Right lobe of liver (tissue), 6 donors: Measurements from ENCODE around the gene SV2B. TPM values are rescaled to one million over a fixed set of nuclear protein-coding genes. Genes with fewer than 3 reads are reported as not detected.
A peak's percentile ranks its signal among the peaks of the same experiment; 100 is the strongest.

Experiments
- ATAC-seq, 4 donors: fragments of 200-7000 bp; cut with Tn5 transposase; one replicate each; pipeline ENCODE4 v1.9.1; 2020; ENCODE audit warnings: mild to moderate bottlenecking in 4 of 4, moderate library complexity in 4 of 4
- DNase-seq, 3 donors: peaks; one replicate each; pipeline ENCODE4 v3.0.0-alpha.2; 2020
- H3K27ac ChIP-seq, 3 donors: fragments of 200-600 bp; one replicate each; pipeline ENCODE4 v1.8.0; 2022
- H3K27me3 ChIP-seq, 2 donors: fragments of 200-600 bp; one replicate each; pipeline ENCODE4 v1.8.0; 2022
- H3K36me3 ChIP-seq, 4 donors: fragments of 200-600 bp; sonication (generic) in 1 of 4; one replicate each; pipeline versions ENCODE4 v1.5.1 to v1.8.0; 2017 to 2022; ENCODE audit warnings: control low read depth in 1 of 4
- H3K4me1 ChIP-seq, 4 donors: fragments of 200-600 bp; sonication (generic) in 1 of 4; one replicate each; pipeline versions ENCODE4 v1.5.1 to v1.8.0; 2017 to 2022; ENCODE audit warnings: control low read depth in 1 of 4
- H3K4me3 ChIP-seq, 3 donors: fragments of 200-600 bp; one replicate each; pipeline ENCODE4 v1.8.0; 2022
- H3K9me3 ChIP-seq, 4 donors: fragments of 200-600 bp; sonication (generic) in 1 of 4; one replicate each; pipeline versions ENCODE4 v1.5.1 to v1.8.0; 2017 to 2022; ENCODE audit warnings: control low read depth in 1 of 4
- CTCF ChIP-seq, 4 donors: fragments of 200-600 bp in 3 of 4; fragments of 450-650 bp in 1 of 4; IDR thresholded peaks; one replicate each; pipeline versions ENCODE4 v1.5.1 to v1.8.0; 2016 to 2022; ENCODE audit warnings: antibody characterized with exemption in 4 of 4, mild to moderate bottlenecking in 2 of 4
- POLR2A ChIP-seq: fragments of 450-650 bp; IDR thresholded peaks from one replicate; pipeline ENCODE4 v1.6.1; 2017; ENCODE audit warnings: antibody characterized with exemption, mild to moderate bottlenecking
- WGBS: methylation state at CpG from one replicate; pipeline ENCODE4 v1.1.6; 2018; ENCODE audit warnings: low coverage, low lambda C conversion rate; ENCODE audit not compliant: insufficient coverage; ENCODE audit errors: missing lambda C conversion rate; 5-methylcytosine and 5-hydroxymethylcytosine counted together
- intact Hi-C, 2 donors: fragments of 100-400 bp; cut with DNase I; formaldehyde crosslinking; loops; one replicate each; pipeline versions ENCODE4 v1.11.2 to v1.14.1; 2022
- total RNA-seq, 6 experiments: library from RNA; depleted of rRNA in 2 of 6; stranded (reverse); fragments of >200 nt in 2 of 6; fragmentation: NEBNext Ultra II Directional in 3 of 6; extraction: Animal tissue kit (Norgen Biotek cat#: 25700) in 3 of 6; gene quantifications; one replicate each; pipeline versions ENCODE4 v1.1.0 to v1.2.4, GENCODE V29; 2016 to 2023
- donor health status: DM: no; HTN: yes; CAD: no.
- donor health status: DM: no; HTN: no; CAD: no.
- donor health status: DM: no; HTN: no; CAD: no.
- donor health status: DM: no; HTN: yes; CAD: no.
- donor health status: DM: no; HTN: yes; CAD: no.

SV2B gene
- total RNA-seq, 6 experiments from 2014 or later: 0.06 to 0.81 (median 0.18) TPM; not detected in 1

- TF ChIP-seq POLR2A (no peak), CTCF (IDR thresholded peaks at IDR 0.05) (no peak)
- no peaks in the 10 kb centered on the region for H3K27me3 ChIP-seq
- DNase-seq (no peak), ATAC-seq (peak in 2 of 4 donors; percentile 30 to 32)
- intact Hi-C loops: no loop called here
- no peaks in the 10 kb centered on the region for H3K36me3 ChIP-seq
- no peak overlapping the region for H3K27ac ChIP-seq
- 51% methylated on average over 3 of the region's 3 CpGs for WGBS
- no peaks in the 10 kb centered on the region for H3K9me3 ChIP-seq
- H3K4me1 ChIP-seq: no peaks in the 10 kb centered on the region
- no peak overlapping the region for H3K4me3 ChIP-seq
Observed at GRCh38 chr15:91291673-91292072, 191.6 kb downstream of the SV2B start.

GRCh38 chr15:91294344-91294743 is 194.3 kb downstream of the SV2B start:
- TF ChIP-seq CTCF (IDR thresholded peaks at IDR 0.05) (no peak), POLR2A (no peak)
- Histone ChIP-seq H3K9me3 (no peaks in the 10 kb centered on the region), H3K4me3 (no peak overlapping the region), H3K4me1 (no peaks in the 10 kb centered on the region), H3K27me3 (no peaks in the 10 kb centered on the region), H3K27ac (no peak overlapping the region), H3K36me3 (no peaks in the 10 kb centered on the region)
- no peak for ATAC-seq
- intact Hi-C loops: no loop called here
- 47% methylated on average over 1 of the region's 1 CpG for WGBS
- no peak for DNase-seq

GRCh38 chr15:91294795-91295194 is 194.7 kb downstream of the SV2B start:
- no peak for TF ChIP-seq POLR2A
- no peak for TF ChIP-seq CTCF (IDR thresholded peaks at IDR 0.05)
- DNase-seq (no peak), ATAC-seq (no peak)
- H3K27ac ChIP-seq: no peak overlapping the region
- WGBS: 77% methylated on average over 5 of the region's 5 CpGs
- H3K9me3 ChIP-seq: no peaks in the 10 kb centered on the region
- no peaks in the 10 kb centered on the region for H3K4me1 ChIP-seq
- intact Hi-C loops: no loop called here
- H3K27me3 ChIP-seq: no peaks in the 10 kb centered on the region
- H3K36me3 ChIP-seq: no peaks in the 10 kb centered on the region
- H3K4me3 ChIP-seq: no peak overlapping the region

- no peak for ATAC-seq
- WGBS: 70% methylated on average over 5 of the region's 6 CpGs
- intact Hi-C loops: no loop called here
Observed at GRCh38 chr15:91298101-91298500, 198.0 kb downstream of the SV2B start.

More at GRCh38 chr15:91298101-91298500, 198.0 kb downstream of the SV2B start:
- no peaks in the 10 kb centered on the region for H3K9me3 ChIP-seq
- H3K36me3 ChIP-seq: no peaks in the 10 kb centered on the region
- H3K27ac ChIP-seq: no peak overlapping the region
- no peak for DNase-seq
- no peaks in the 10 kb centered on the region for H3K4me1 ChIP-seq
- H3K27me3 ChIP-seq: no peaks in the 10 kb centered on the region
- TF ChIP-seq POLR2A: no peak
- TF ChIP-seq CTCF (IDR thresholded peaks at IDR 0.05): no peak
- no peak overlapping the region for H3K4me3 ChIP-seq
